Choroid plexus epithelial cell (primary cell): Measurements from ENCODE around the gene SRGAP3.
A peak's percentile ranks its signal among the peaks of the same experiment; 100 is the strongest.

Experiments used
- DNase-seq: peaks from one replicate; pipeline ENCODE4 v3.0.0-alpha.2; 2010; ENCODE audit warnings: low read depth
- H3K4me3 ChIP-seq: 2 replicates; pipeline ENCODE4 v1.5.1; 2011; ENCODE audit warnings: low read depth, mild to moderate bottlenecking, control low read depth, low read length, moderate library complexity
- CTCF ChIP-seq: conservative IDR thresholded peaks from 2 replicates; pipeline ENCODE4 v1.5.1; 2011; ENCODE audit warnings: low read depth, mild to moderate bottlenecking, control low read depth, inconsistent platforms, low read length, moderate library complexity

SRGAP3 gene

DNA sequence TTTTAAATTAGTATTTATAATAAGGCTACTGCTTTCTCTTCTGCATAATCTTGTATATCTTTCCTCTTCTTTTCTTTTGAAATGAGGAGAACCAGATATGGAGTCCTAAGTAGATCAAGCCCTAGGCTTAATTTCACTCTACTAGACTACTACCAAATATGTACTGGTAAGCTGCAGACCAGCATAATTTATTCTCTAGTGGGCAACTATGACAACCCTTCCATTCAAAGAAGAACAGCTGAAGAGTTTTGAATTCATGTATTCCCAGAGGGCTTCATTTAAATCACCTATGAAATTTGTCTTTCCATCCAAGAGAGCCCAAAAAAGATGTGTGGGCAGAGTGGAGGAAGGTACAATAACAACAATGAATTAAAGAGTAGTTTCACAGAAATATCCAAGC, 296.1 kb downstream of the SRGAP3 start:
- DNase-seq = no peak
- H3K4me3 ChIP-seq = no peak overlapping the region

GRCh38 chr3:8952130-8952529, 297.3 kb downstream of the SRGAP3 start:
- no peak for DNase-seq
- TF ChIP-seq CTCF = no peak
- H3K4me3 ChIP-seq = no peak overlapping the region

More for the DNA sequence above, 296.1 kb downstream of the SRGAP3 start:
- no peak for TF ChIP-seq CTCF

- DNase-seq = peak; percentile 46
- no peak overlapping the region for H3K4me3 ChIP-seq
- no peak for TF ChIP-seq CTCF
Observed at GRCh38 chr3:8945890-8946600, 303.4 kb downstream of the SRGAP3 start.

GRCh38 chr3:8942746-8943488, 306.5 kb downstream of the SRGAP3 start:
- no peak overlapping the region for H3K4me3 ChIP-seq
- DNase-seq = no peak
- no peak for TF ChIP-seq CTCF

- no peak for DNase-seq
Observed at GRCh38 chr3:8942115-8942514, 307.3 kb downstream of the SRGAP3 start.

DNA sequence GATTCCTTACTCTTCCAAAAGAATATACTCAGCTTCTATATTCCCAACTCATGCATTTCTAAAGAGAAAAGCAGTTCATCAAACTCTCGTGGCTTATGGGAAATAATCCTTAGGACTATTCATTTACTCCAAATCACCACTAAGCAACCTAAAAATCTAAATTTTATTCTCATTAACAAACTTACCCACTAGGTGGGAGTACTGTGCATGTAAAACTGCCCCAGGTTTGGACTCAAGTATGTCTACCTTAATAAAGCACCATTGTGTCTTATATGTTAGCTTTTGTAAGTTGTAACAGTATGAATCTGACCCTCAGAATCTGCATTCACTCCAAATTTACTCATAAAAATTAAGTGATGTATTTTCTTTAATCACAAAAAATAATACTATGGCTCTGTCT, 311.4 kb downstream of the SRGAP3 start:
- no peak overlapping the region for H3K4me3 ChIP-seq
- DNase-seq = peak; percentile 79
- TF ChIP-seq CTCF = peak; percentile 59

More at GRCh38 chr3:8942115-8942514, 307.3 kb downstream of the SRGAP3 start:
- no peak overlapping the region for H3K4me3 ChIP-seq
- no peak for TF ChIP-seq CTCF
